ENCODE measurements around the gene POFUT2.
A peak's percentile ranks its signal among the peaks of the same experiment; 100 is the strongest.

The POFUT2 gene

GRCh38 chr21:45254460-45254930 lies 33.2 kb downstream of the POFUT2 start:
- TF ChIP-seq CTCF (conservative IDR thresholded peaks at IDR 0.05; ENCODE audit: low read depth, low read length) = no peak
- H3K4me3 ChIP-seq (ENCODE audit: low read depth, low read length) = no peak overlapping the region
- DNase-seq (ENCODE audit: low read depth) = no peak

- H3K4me3 ChIP-seq (ENCODE audit: low read depth, low read length) = no peak overlapping the region
- no peak for DNase-seq (ENCODE audit: low read depth)
- no peak for TF ChIP-seq CTCF (conservative IDR thresholded peaks at IDR 0.05; ENCODE audit: low read depth, low read length)
Measured at GRCh38 chr21:45253633-45254459, 33.8 kb downstream of the POFUT2 start.

- no peak overlapping the region for H3K4me3 ChIP-seq (ENCODE audit: low read depth, low read length)
- DNase-seq (ENCODE audit: low read depth) = peak; percentile 23
- TF ChIP-seq CTCF (conservative IDR thresholded peaks at IDR 0.05; ENCODE audit: low read depth, low read length) = no peak
Measured at GRCh38 chr21:45253180-45253579, 34.5 kb downstream of the POFUT2 start.

- no peak for TF ChIP-seq CTCF (conservative IDR thresholded peaks at IDR 0.05; ENCODE audit: low read depth, low read length)
- DNase-seq (ENCODE audit: low read depth) = no peak
- no peak overlapping the region for H3K4me3 ChIP-seq (ENCODE audit: low read depth, low read length)
Measured at GRCh38 chr21:45252448-45252925, 35.2 kb downstream of the POFUT2 start.

- H3K4me3 ChIP-seq (ENCODE audit: low read depth, low read length) = no peak overlapping the region
- TF ChIP-seq CTCF (conservative IDR thresholded peaks at IDR 0.05; ENCODE audit: low read depth, low read length) = no peak
- DNase-seq (ENCODE audit: low read depth) = no peak
Measured at GRCh38 chr21:45251635-45252447, 35.9 kb downstream of the POFUT2 start.

GRCh38 chr21:45250914-45251634 lies 36.6 kb downstream of the POFUT2 start:
- no peak for DNase-seq (ENCODE audit: low read depth)
- TF ChIP-seq CTCF (conservative IDR thresholded peaks at IDR 0.05; ENCODE audit: low read depth, low read length) = no peak
- no peak overlapping the region for H3K4me3 ChIP-seq (ENCODE audit: low read depth, low read length)

Data from choroid plexus epithelial cell (primary cell).